Gastrocnemius medialis (tissue), 4 donors: ENCODE measurements around the gene NAA10. TPM values are rescaled to one million over a fixed set of nuclear protein-coding genes. Genes with fewer than 3 reads are reported as not detected.

Experiments used
- ATAC-seq, 2 donors: fragments of 150-250 bp; one replicate each; pipeline ENCODE4 v1.9.1; 2016
- DNase-seq, 2 donors: peaks; one replicate each; pipeline ENCODE4 v3.0.0-alpha.2; 2019
- H3K27ac ChIP-seq, 4 donors: fragments of 200-600 bp; sonication (generic); 1 replicate in 1 of 4; 2 replicates in 3 of 4; pipeline ENCODE4 v1.5.1; 2016 to 2018; ENCODE audit warnings: mild to moderate bottlenecking in 2 of 4, moderate library complexity in 1 of 4
- H3K27me3 ChIP-seq, 3 donors: fragments of 200-600 bp; sonication (generic) in 2 of 3; 1 replicate in 1 of 3; 2 replicates in 2 of 3; pipeline versions ENCODE4 v1.5.1 to v1.6.0; 2016 to 2019; ENCODE audit warnings: mild to moderate bottlenecking in 1 of 3, moderate library complexity in 1 of 3
- H3K36me3 ChIP-seq, 2 donors: fragments of 200-600 bp; sonication (generic) in 1 of 2; one replicate each; pipeline ENCODE4 v1.5.1; 2017 to 2018
- H3K4me1 ChIP-seq, 2 donors: fragments of 200-600 bp; sonication (generic) in 1 of 2; one replicate each; pipeline ENCODE4 v1.5.1; 2016 to 2017; ENCODE audit warnings: mild to moderate bottlenecking in 2 of 2
- H3K4me3 ChIP-seq, 4 donors: fragments of 200-600 bp; sonication (generic) in 3 of 4; 1 replicate in 1 of 4; 2 replicates in 3 of 4; pipeline ENCODE4 v1.5.1; 2016 to 2019; ENCODE audit warnings: mild to moderate bottlenecking in 2 of 4
- H3K9me3 ChIP-seq, 3 donors: fragments of 200-600 bp; sonication (generic) in 2 of 3; 1 replicate in 1 of 3; 2 replicates in 2 of 3; pipeline ENCODE4 v1.5.1; 2016 to 2019
- POLR2A ChIP-seq, 2 donors: fragments of 450-650 bp; IDR thresholded peaks; one replicate each; pipeline ENCODE4 v1.6.1; 2017; ENCODE audit warnings: antibody characterized with exemption in 2 of 2, mild to moderate bottlenecking in 2 of 2, moderate library complexity in 2 of 2
- in situ Hi-C, 4 donors: fragments of 200-750 bp; cut with MboI; loops; one replicate each; pipeline versions ENCODE4 v1.15.0 to v1.8.0; 2017; ENCODE audit warnings: low sequenced_read_pairs in 4 of 4
- intact Hi-C: fragments of 100-400 bp; cut with DNase I; formaldehyde crosslinking; loops from one replicate; pipeline ENCODE4 v1.15.1; 2023; ENCODE audit warnings: low total_unique reads
- total RNA-seq, 4 donors: library from RNA; depleted of rRNA; stranded (reverse); fragments of >200 nt; gene quantifications; one replicate each; pipeline versions ENCODE4 v1.1.0 to v1.2.3, GENCODE V29; 2016
- TF ChIP-seq, protein P1 (sequence below), 5 experiments: fragments of 450-650 bp in 3 of 5; fragments of 200-600 bp in 2 of 5; sonication (generic) in 2 of 5; IDR thresholded peaks in 4 of 5; conservative IDR thresholded peaks in 1 of 5; 1 replicate in 4 of 5; 2 replicates in 1 of 5; pipeline ENCODE4 v1.5.1; 2016 to 2019; ENCODE audit warnings: antibody characterized with exemption in 5 of 5, mild to moderate bottlenecking in 3 of 5, moderate library complexity in 3 of 5

NAA10 gene
- total RNA-seq, 4 donors from 2014 or later, result 76.3 to 175 (median 111) TPM

DNA sequence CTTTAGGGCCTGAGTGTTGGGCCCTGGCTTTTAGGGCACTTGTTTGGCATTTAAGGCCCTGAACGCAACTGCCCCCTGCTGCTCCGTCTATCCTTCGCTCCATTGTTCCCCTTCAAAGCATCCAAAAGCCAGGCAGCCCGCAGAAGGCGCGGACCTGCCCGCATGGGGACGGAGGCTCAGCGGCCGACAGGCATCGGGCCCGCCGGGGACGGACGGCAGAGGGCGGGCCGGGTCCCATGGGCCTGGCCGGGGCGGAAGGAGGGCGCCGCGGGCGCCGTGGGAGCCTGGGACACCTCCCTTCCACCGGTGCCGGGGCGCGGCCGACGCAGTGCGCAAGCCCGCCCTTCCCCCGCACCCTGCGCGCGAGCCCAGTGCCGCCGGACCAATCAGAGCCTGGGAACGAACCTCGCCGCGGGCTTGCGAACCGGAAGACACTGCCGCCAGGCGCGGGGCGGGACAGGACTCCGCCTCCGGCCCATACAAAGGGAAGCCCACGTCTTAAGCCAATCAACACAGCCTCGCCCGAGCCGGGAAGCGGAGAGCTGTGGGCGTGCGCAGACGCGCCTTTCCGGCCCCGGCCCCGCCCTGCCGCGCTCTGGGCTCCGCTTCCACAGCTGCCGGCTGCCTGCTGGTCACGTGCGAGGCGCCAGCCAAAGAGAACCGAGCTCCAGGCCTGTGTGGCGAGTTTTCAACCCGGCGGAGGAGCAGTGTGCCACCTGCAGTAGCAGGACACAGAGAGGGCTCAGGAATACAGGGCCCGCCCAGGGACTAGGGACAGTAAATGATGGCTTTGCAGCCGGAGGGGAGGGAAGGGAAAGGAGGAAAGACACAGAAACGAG is 6.7 kb downstream of the NAA10 start:
- H3K4me1 ChIP-seq, result peaks cover 10 to 17% of the 10 kb centered on the region in 2 donors
- peak; percentile 91 to 96 for DNase-seq
- peaks cover 0 to 25% of the 10 kb centered on the region in 2 donors for H3K36me3 ChIP-seq
- in situ Hi-C loops (loop anchor here in 1 of 4 donors (25.0 kb wide), 1 partner anchor 141 kb away; the partner anchor contains the start of genes IDH3G, SRPK3 and SSR4), intact Hi-C loops (loop anchor here (1.0 to 10.0 kb wide), 5 partner anchors 43 to 587 kb away; partner anchors contain the start of genes CCNQ, FAM3A, HCFC1 and IDH3G)
- peak; percentile 88 to 92 for TF ChIP-seq POLR2A (IDR thresholded peaks at IDR 0.05)
- TF ChIP-seq, protein P1, sequence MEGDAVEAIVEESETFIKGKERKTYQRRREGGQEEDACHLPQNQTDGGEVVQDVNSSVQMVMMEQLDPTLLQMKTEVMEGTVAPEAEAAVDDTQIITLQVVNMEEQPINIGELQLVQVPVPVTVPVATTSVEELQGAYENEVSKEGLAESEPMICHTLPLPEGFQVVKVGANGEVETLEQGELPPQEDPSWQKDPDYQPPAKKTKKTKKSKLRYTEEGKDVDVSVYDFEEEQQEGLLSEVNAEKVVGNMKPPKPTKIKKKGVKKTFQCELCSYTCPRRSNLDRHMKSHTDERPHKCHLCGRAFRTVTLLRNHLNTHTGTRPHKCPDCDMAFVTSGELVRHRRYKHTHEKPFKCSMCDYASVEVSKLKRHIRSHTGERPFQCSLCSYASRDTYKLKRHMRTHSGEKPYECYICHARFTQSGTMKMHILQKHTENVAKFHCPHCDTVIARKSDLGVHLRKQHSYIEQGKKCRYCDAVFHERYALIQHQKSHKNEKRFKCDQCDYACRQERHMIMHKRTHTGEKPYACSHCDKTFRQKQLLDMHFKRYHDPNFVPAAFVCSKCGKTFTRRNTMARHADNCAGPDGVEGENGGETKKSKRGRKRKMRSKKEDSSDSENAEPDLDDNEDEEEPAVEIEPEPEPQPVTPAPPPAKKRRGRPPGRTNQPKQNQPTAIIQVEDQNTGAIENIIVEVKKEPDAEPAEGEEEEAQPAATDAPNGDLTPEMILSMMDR (IDR thresholded peaks at IDR 0.05 in 4 of 5, conservative IDR thresholded peaks at IDR 0.05 in 1 of 5), result peak in 4 of 5 experiments; percentile 24 to 27 (median 25)
- peak; percentile 89 for ATAC-seq
- H3K27ac ChIP-seq, result peak overlapping the region; percentile 85 to 97 (median 90)
- H3K4me3 ChIP-seq, result peak overlapping the region; percentile 55 to 74 (median 68)
- no peaks in the 10 kb centered on the region for H3K27me3 ChIP-seq
- H3K9me3 ChIP-seq, result no peaks in the 10 kb centered on the region

DNA sequence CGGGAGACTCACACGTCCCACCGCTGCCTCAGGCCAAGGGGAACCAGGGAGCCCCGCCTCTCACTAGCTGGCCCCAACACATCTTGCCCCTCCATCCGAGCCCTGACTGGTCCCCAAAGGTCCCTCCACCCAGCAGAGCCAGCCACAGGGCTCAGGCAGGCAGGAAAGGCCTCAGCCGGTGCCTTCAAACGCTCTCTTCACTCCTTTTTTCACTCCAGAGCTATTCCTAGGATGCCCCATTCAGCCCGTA is 7.2 kb downstream of the NAA10 start:
- Histone ChIP-seq H3K27ac (peak overlapping the region; percentile 85 to 97 (median 90)), H3K4me3 (peak overlapping the region; percentile 55 to 74 (median 68)), H3K36me3 (peaks cover 0 to 24% of the 10 kb centered on the region in 2 donors), H3K4me1 (peaks cover 10 to 17% of the 10 kb centered on the region in 2 donors), H3K9me3 (no peaks in the 10 kb centered on the region), H3K27me3 (no peaks in the 10 kb centered on the region)
- intact Hi-C loops (loop anchor here (5.0 to 10.0 kb wide), 3 partner anchors 120 to 587 kb away; partner anchors contain the start of genes CCNQ and FAM3A), in situ Hi-C loops (loop anchor here in 1 of 4 donors (25.0 kb wide), 1 partner anchor 140 kb away; the partner anchor contains the start of genes IDH3G, SRPK3 and SSR4)
- TF ChIP-seq POLR2A (IDR thresholded peaks at IDR 0.05), result no peak
- TF ChIP-seq, protein P1 (IDR thresholded peaks at IDR 0.05 in 4 of 5, conservative IDR thresholded peaks at IDR 0.05 in 1 of 5), result no peak
- ATAC-seq, result peak in 1 of 2 donors; percentile 6
- no peak for DNase-seq

DNA sequence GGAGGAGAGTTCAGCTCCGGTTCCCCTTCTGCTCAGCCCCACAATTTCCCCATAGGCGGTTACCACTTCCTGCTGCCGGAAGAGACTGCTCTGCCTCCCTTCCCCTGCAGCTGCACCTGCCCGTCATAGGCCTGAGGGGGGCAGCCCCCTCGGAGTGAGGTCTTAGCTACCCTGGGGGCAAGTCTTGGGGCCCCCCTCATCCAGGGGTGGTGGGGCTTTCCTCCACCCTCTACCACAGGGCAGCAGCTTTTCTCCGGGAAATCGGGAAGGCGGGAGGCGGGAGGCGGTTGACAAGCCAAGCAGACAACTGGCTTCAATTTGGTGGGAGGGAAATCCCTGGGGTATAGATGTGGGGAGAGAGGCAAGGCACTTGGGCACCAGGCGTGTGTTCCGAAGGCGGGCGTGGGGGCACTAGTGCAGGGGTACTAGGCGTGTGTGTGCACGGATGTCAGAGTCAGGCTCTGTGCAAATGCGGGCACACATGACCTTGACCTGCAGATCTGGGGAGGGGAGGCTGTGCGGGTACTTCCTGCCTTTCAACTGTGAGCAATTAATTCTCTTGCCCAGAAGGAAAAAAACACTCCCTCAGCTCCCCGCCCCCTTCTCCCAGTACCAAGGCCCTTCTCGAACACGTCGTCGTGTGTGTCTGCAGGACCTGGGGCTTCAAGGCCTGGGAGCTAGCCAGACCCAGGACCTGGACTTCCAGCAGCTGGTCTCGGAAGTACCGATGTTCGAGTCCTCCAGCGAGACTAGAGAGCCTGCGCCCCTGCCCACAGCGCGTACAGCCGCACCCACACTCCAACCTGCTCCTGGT is 7.8 kb downstream of the NAA10 start:
- ATAC-seq (peak; percentile 8 to 16), DNase-seq (peak in 1 of 2 donors; percentile 27)
- peaks cover 0 to 18% of the 10 kb centered on the region in 2 donors for H3K36me3 ChIP-seq
- H3K9me3 ChIP-seq, result no peaks in the 10 kb centered on the region
- H3K4me3 ChIP-seq, result peak overlapping the region; percentile 55 to 74 (median 68)
- H3K4me1 ChIP-seq, result peaks cover 10 to 17% of the 10 kb centered on the region in 2 donors
- no peaks in the 10 kb centered on the region for H3K27me3 ChIP-seq
- intact Hi-C loops (loop anchor here (5.0 to 10.0 kb wide), 3 partner anchors 120 to 588 kb away; partner anchors contain the start of genes CCNQ and FAM3A), in situ Hi-C loops (loop anchor here in 1 of 4 donors (25.0 kb wide), 1 partner anchor 140 kb away; the partner anchor contains the start of genes IDH3G, SRPK3 and SSR4)
- TF ChIP-seq POLR2A (IDR thresholded peaks at IDR 0.05), result peak in 1 of 2 donors; percentile 20
- TF ChIP-seq, protein P1 (IDR thresholded peaks at IDR 0.05 in 4 of 5, conservative IDR thresholded peaks at IDR 0.05 in 1 of 5), result no peak
- peak overlapping the region; percentile 85 to 97 (median 90) for H3K27ac ChIP-seq

DNA sequence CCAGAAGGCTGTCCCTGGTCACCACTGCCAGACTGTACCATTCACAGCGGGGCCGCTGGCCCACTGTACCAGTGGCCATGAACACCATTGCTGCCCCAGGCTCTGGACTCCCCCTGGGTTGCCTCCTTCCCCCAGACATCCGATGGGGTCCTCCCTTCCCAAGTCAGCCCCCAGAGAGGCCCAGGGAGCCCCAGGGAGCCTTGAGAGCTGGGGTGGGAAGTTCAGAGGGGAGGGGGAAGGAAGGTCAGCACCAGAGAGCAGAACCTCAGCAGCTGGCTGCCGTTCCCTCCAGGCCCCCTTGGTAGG is 8.3 kb downstream of the NAA10 start:
- Histone ChIP-seq H3K4me1 (peaks cover 10 to 21% of the 10 kb centered on the region in 2 donors), H3K27ac (peak overlapping the region; percentile 85 to 97 (median 90))

More for the DNA sequence above, 8.3 kb downstream of the NAA10 start:
- H3K27me3 ChIP-seq, result no peaks in the 10 kb centered on the region
- in situ Hi-C loops (loop anchor here in 1 of 4 donors (25.0 kb wide), 1 partner anchor 139 kb away; the partner anchor contains the start of genes IDH3G, SRPK3 and SSR4), intact Hi-C loops (loop anchor here (5.0 to 10.0 kb wide), 3 partner anchors 121 to 588 kb away; partner anchors contain the start of genes CCNQ and FAM3A)
- DNase-seq (no peak), ATAC-seq (no peak)
- no peak for TF ChIP-seq POLR2A (IDR thresholded peaks at IDR 0.05)
- TF ChIP-seq, protein P1 (IDR thresholded peaks at IDR 0.05 in 4 of 5, conservative IDR thresholded peaks at IDR 0.05 in 1 of 5), result no peak
- H3K36me3 ChIP-seq, result peaks cover 0 to 13% of the 10 kb centered on the region in 2 donors
- peak overlapping the region in 2 of 4 donors; percentile 15 to 65 for H3K4me3 ChIP-seq
- no peaks in the 10 kb centered on the region for H3K9me3 ChIP-seq
